Kidney (tissue), 14 donors: ENCODE data around the gene CCDC83. TPM values are rescaled to one million over a fixed set of nuclear protein-coding genes. Genes with fewer than 3 reads are reported as not detected.

ENCODE experiments used
- DNase-seq, 5 donors: peaks; one replicate each; pipeline ENCODE4 v3.0.0-alpha.2; 2013 to 2020
- FAIRE-seq: peaks from 2 replicates; lab custom pipeline; 2012; peaks lifted over from hg19 to GRCh38; lab: Jason Lieb, UNC
- H3K27ac ChIP-seq, 2 donors: one replicate each; pipeline ENCODE4 v1.7.0; 2013; ENCODE audit warnings: low read depth in 2 of 2, low read length in 2 of 2, inconsistent platforms in 1 of 2
- H3K27me3 ChIP-seq: one replicate; pipeline ENCODE4 v1.7.1; 2013; ENCODE audit warnings: low read length, inconsistent platforms; ENCODE audit not compliant: control insufficient read depth, insufficient read depth
- H3K36me3 ChIP-seq, 3 donors: one replicate each; pipeline versions ENCODE4 v1.7.0 to v1.7.1; 2013; ENCODE audit warnings: low read length in 3 of 3, control low read depth in 1 of 3, inconsistent platforms in 1 of 3; ENCODE audit not compliant: insufficient read depth in 3 of 3, control insufficient read depth in 2 of 3
- H3K4me1 ChIP-seq, 3 donors: one replicate each; pipeline versions ENCODE4 v1.7.0 to v1.7.1; 2013; ENCODE audit warnings: low read length in 3 of 3, inconsistent platforms in 1 of 3, low read depth in 1 of 3; ENCODE audit not compliant: control insufficient read depth in 2 of 3, insufficient read depth in 2 of 3
- H3K4me3 ChIP-seq, 3 donors: one replicate each; pipeline versions ENCODE4 v1.7.0 to v1.8.1; 2013; ENCODE audit warnings: low read length in 3 of 3, control low read depth in 1 of 3, inconsistent platforms in 1 of 3
- H3K9ac ChIP-seq, 3 donors: one replicate each; pipeline versions ENCODE4 v1.7.0 to v1.7.1; 2013; ENCODE audit warnings: low read length in 3 of 3, control low read depth in 1 of 3, inconsistent platforms in 1 of 3
- H3K9me3 ChIP-seq, 3 donors: one replicate each; pipeline versions ENCODE4 v1.7.0 to v1.7.1; 2013; ENCODE audit warnings: low read length in 3 of 3, control low read depth in 1 of 3, inconsistent platforms in 1 of 3; ENCODE audit not compliant: control insufficient read depth in 2 of 3, insufficient read depth in 1 of 3
- intact Hi-C: fragments of 100-400 bp; cut with DNase I; formaldehyde crosslinking; loops from one replicate; pipeline ENCODE4 v1.11.1; 2022
- polyA plus RNA-seq: library from polyadenylated mRNA; stranded (reverse); fragments of 350-450 nt; fragmentation: Illumina TruSeq; extraction: RNeasy Lipid Tissue Mini Kit (QIAGEN cat#74804); gene quantifications from one replicate; pipeline ENCODE4 v1.2.3, GENCODE V29; 2014; ENCODE audit warnings: low read depth, low replicate concordance; ENCODE audit not compliant: insufficient read depth
- total RNA-seq: library from RNA; stranded (reverse); fragmentation: NEBNext Ultra II Directional; extraction: Animal tissue kit (Norgen Biotek cat#: 25700); gene quantifications from one replicate; pipeline ENCODE4 v1.2.1, GENCODE V29; 2021
- TF ChIP-seq, protein P1 (sequence below): IDR thresholded peaks from 3 replicates; pipeline ENCODE4 v1.5.1; 2012; ENCODE audit warnings: mild to moderate bottlenecking, moderate library complexity, borderline replicate concordance; ENCODE audit not compliant: insufficient read depth; ENCODE audit errors: extremely low read depth
- donor health status: control.
- donor health status: control.
- donor health status: control.
- donor health status: control.
- donor health status: control.
- donor health status: DM: yes; HTN: yes; CAD: no.
- donor health status: Normal renal cell carcinoma (clear cell type).

CCDC83 gene
- total and polyA plus RNA-seq, 2 donors from 2014 or later = not detected

- H3K9me3 ChIP-seq = no peaks in the 10 kb centered on the region
- H3K4me1 ChIP-seq = peaks cover 0 to 16% (median 10%) of the 10 kb centered on the region in 3 donors
- no peak for DNase-seq
- intact Hi-C loops = loop anchor here (10.0 kb wide), 1 partner anchor 270 kb away; no protein-coding TSS in a partner anchor
- no peak overlapping the region for H3K4me3 ChIP-seq
- H3K27ac ChIP-seq = no peak overlapping the region
- TF ChIP-seq, protein P1, sequence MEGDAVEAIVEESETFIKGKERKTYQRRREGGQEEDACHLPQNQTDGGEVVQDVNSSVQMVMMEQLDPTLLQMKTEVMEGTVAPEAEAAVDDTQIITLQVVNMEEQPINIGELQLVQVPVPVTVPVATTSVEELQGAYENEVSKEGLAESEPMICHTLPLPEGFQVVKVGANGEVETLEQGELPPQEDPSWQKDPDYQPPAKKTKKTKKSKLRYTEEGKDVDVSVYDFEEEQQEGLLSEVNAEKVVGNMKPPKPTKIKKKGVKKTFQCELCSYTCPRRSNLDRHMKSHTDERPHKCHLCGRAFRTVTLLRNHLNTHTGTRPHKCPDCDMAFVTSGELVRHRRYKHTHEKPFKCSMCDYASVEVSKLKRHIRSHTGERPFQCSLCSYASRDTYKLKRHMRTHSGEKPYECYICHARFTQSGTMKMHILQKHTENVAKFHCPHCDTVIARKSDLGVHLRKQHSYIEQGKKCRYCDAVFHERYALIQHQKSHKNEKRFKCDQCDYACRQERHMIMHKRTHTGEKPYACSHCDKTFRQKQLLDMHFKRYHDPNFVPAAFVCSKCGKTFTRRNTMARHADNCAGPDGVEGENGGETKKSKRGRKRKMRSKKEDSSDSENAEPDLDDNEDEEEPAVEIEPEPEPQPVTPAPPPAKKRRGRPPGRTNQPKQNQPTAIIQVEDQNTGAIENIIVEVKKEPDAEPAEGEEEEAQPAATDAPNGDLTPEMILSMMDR = no peak
- H3K9ac ChIP-seq = no peak overlapping the region
- no peaks in the 10 kb centered on the region for H3K36me3 ChIP-seq
- no peaks in the 10 kb centered on the region for H3K27me3 ChIP-seq
- FAIRE-seq = no peak
These were observed 90.1 kb downstream of the CCDC83 start for GRCh38 chr11:85945296-85945695.

- no peak for DNase-seq
- TF ChIP-seq, protein P1 = no peak
- Histone ChIP-seq H3K27me3 (no peaks in the 10 kb centered on the region), H3K9me3 (no peaks in the 10 kb centered on the region), H3K36me3 (no peaks in the 10 kb centered on the region), H3K4me1 (peaks cover 0 to 16% (median 10%) of the 10 kb centered on the region in 3 donors), H3K27ac (no peak overlapping the region), H3K9ac (no peak overlapping the region), H3K4me3 (no peak overlapping the region)
- intact Hi-C loops = loop anchor here (10.0 kb wide), 1 partner anchor 269 kb away; no protein-coding TSS in a partner anchor
- FAIRE-seq = no peak
These were observed 90.6 kb downstream of the CCDC83 start for GRCh38 chr11:85945788-85946187.

GRCh38 chr11:85946221-85946620 lies 91.0 kb downstream of the CCDC83 start:
- intact Hi-C loops = loop anchor here (10.0 kb wide), 1 partner anchor 269 kb away; no protein-coding TSS in a partner anchor
- Histone ChIP-seq H3K36me3 (no peaks in the 10 kb centered on the region), H3K27ac (no peak overlapping the region), H3K9me3 (no peaks in the 10 kb centered on the region), H3K27me3 (no peaks in the 10 kb centered on the region), H3K4me3 (no peak overlapping the region), H3K4me1 (peaks cover 0 to 16% (median 10%) of the 10 kb centered on the region in 3 donors), H3K9ac (no peak overlapping the region)
- DNase-seq (no peak), FAIRE-seq (no peak)
- TF ChIP-seq, protein P1 = no peak
